Brain microvascular endothelial cell (primary cell): ENCODE results near the gene DIS3L2.

Experiments
- DNase-seq: peaks from one replicate; pipeline ENCODE4 v3.0.0-alpha.2; 2020
- H3K27ac ChIP-seq: fragments of 250-450 bp; sonication (Bioruptor Pico); 2 replicates; pipeline ENCODE4 v1.5.1; 2020; ENCODE audit warnings: mild to moderate bottlenecking, moderate library complexity
- H3K27me3 ChIP-seq: fragments of 250-450 bp; sonication (Bioruptor Pico); replicated peaks from 2 replicates; pipeline ENCODE4 v1.5.1; 2020; ENCODE audit warnings: mild to moderate bottlenecking
- H3K36me3 ChIP-seq: fragments of 250-450 bp; sonication (Bioruptor Pico); replicated peaks from 2 replicates; pipeline ENCODE4 v1.5.1; 2020; ENCODE audit warnings: mild to moderate bottlenecking
- H3K4me3 ChIP-seq: 2 replicates; pipeline ENCODE4 v1.5.1; 2011; ENCODE audit warnings: low read depth, mild to moderate bottlenecking, control low read depth, low read length, moderate library complexity
- CTCF ChIP-seq: IDR thresholded peaks from 2 replicates; pipeline ENCODE4 v1.5.1; 2011; ENCODE audit warnings: low read depth, mild to moderate bottlenecking, moderate library complexity, low read length, control low read depth, inconsistent platforms; ENCODE audit errors: missing control alignments
- in situ Hi-C: cut with HindIII; loops from 2 replicates; pipeline ENCODE4 v1.10.0; 2017; ENCODE audit warnings: low sequenced_read_pairs, low pct_ligation_motif_present

DIS3L2 gene

GRCh38 chr2:232261776-232262175, 300.3 kb downstream of the DIS3L2 start:
- no peak for DNase-seq
- in situ Hi-C loops, result no loop called here

GRCh38 chr2:232263295-232263694, 301.8 kb downstream of the DIS3L2 start:
- in situ Hi-C loops, result no loop called here
- TF ChIP-seq CTCF, result no peak
- H3K4me3 ChIP-seq, result no peak overlapping the region
- no peak overlapping the region for H3K27ac ChIP-seq
- no peaks in the 10 kb centered on the region for H3K27me3 ChIP-seq
- no peak for DNase-seq
- peaks cover 3% of the 10 kb centered on the region for H3K36me3 ChIP-seq

More at GRCh38 chr2:232261776-232262175, 300.3 kb downstream of the DIS3L2 start:
- no peak for TF ChIP-seq CTCF
- peaks cover 3% of the 10 kb centered on the region for H3K27me3 ChIP-seq
- H3K36me3 ChIP-seq, result peaks cover 3% of the 10 kb centered on the region
- H3K27ac ChIP-seq, result no peak overlapping the region
- H3K4me3 ChIP-seq, result no peak overlapping the region

- in situ Hi-C loops, result no loop called here
- no peak for TF ChIP-seq CTCF
- no peak for DNase-seq
- Histone ChIP-seq H3K27ac (no peak overlapping the region), H3K4me3 (no peak overlapping the region), H3K27me3 (no peaks in the 10 kb centered on the region), H3K36me3 (peaks cover 3% of the 10 kb centered on the region)
Observed at GRCh38 chr2:232264081-232264480, 302.6 kb downstream of the DIS3L2 start.

- no peak for TF ChIP-seq CTCF
- Histone ChIP-seq H3K27me3 (no peaks in the 10 kb centered on the region), H3K4me3 (no peak overlapping the region), H3K36me3 (peaks cover 3% of the 10 kb centered on the region), H3K27ac (no peak overlapping the region)
- in situ Hi-C loops, result no loop called here
- DNase-seq, result no peak
Observed at GRCh38 chr2:232265329-232265728, 303.8 kb downstream of the DIS3L2 start.

GRCh38 chr2:232268636-232269165, 307.2 kb downstream of the DIS3L2 start:
- DNase-seq, result no peak
- no peak for TF ChIP-seq CTCF
- in situ Hi-C loops, result no loop called here

GRCh38 chr2:232269867-232270266, 308.4 kb downstream of the DIS3L2 start:
- no peak for TF ChIP-seq CTCF
- no peaks in the 10 kb centered on the region for H3K36me3 ChIP-seq
- in situ Hi-C loops, result no loop called here
- no peaks in the 10 kb centered on the region for H3K27me3 ChIP-seq
- no peak for DNase-seq
- H3K27ac ChIP-seq, result no peak overlapping the region
- H3K4me3 ChIP-seq, result no peak overlapping the region

More at GRCh38 chr2:232268636-232269165, 307.2 kb downstream of the DIS3L2 start:
- no peak overlapping the region for H3K27ac ChIP-seq
- no peak overlapping the region for H3K4me3 ChIP-seq
- no peaks in the 10 kb centered on the region for H3K36me3 ChIP-seq
- H3K27me3 ChIP-seq, result no peaks in the 10 kb centered on the region
